Epithelial cell of esophagus (primary cell): Measurements from ENCODE around the gene UBE3B.

Experiments
- DNase-seq: peaks from one replicate; pipeline ENCODE4 v3.0.0; 2010; ENCODE audit warnings: low read depth
- H3K4me3 ChIP-seq: 2 replicates; pipeline ENCODE4 v1.5.1; 2011; ENCODE audit warnings: mild to moderate bottlenecking, low read length, control low read depth
- TF ChIP-seq, protein P1 (sequence below): IDR thresholded peaks from 2 replicates; pipeline ENCODE4 v1.5.1; 2011; ENCODE audit warnings: low read depth, mild to moderate bottlenecking, low read length, control low read depth, inconsistent platforms; ENCODE audit not compliant: insufficient read depth; ENCODE audit errors: missing control alignments

Gene UBE3B

DNA sequence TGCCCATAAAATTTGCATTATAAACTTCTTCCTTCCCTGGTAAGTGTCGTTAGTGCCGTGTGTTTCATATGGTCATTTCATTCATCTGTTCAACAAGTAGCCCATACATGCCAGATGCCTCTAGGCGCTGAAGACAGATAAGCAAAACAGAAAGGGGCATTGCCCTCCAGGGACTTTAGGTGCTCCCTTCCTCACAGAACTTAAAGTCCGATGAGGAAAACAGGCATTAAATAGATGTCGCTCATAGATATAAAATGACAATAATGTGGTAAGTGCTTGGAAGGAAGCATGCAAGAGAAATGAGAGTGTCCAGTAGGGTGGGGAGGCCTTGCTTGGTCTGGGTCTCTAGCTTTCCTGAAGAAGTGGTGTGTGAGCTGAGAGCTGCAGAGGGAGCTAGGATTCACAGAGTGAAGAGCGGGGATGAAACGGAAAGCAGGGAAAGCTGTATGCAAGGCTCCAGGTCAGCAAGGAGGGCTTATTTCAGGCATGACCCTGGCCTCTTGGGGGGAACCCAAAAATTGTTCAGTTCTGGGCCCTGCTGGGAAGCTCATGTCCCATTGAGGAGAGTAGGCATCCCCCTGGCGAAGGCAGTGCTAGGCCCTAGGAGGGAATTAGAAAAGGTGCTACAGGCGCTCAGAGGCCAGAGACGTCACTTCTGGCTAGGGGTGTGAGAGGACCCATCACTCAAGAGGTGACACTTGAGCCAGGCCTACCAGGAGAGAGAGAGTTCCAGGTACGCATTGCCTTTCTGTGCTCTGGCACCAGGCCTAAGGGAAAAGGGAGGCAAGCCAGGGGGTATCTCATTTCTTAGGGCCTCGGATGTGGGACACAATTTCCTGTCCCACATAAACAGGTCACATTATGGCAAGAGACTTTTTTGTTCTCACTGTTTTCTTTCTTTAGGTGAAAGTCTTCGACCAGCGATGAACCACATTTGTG is 11.9 kb downstream of the UBE3B start:
- H3K4me3 ChIP-seq, result no peak overlapping the region
- TF ChIP-seq, protein P1, sequence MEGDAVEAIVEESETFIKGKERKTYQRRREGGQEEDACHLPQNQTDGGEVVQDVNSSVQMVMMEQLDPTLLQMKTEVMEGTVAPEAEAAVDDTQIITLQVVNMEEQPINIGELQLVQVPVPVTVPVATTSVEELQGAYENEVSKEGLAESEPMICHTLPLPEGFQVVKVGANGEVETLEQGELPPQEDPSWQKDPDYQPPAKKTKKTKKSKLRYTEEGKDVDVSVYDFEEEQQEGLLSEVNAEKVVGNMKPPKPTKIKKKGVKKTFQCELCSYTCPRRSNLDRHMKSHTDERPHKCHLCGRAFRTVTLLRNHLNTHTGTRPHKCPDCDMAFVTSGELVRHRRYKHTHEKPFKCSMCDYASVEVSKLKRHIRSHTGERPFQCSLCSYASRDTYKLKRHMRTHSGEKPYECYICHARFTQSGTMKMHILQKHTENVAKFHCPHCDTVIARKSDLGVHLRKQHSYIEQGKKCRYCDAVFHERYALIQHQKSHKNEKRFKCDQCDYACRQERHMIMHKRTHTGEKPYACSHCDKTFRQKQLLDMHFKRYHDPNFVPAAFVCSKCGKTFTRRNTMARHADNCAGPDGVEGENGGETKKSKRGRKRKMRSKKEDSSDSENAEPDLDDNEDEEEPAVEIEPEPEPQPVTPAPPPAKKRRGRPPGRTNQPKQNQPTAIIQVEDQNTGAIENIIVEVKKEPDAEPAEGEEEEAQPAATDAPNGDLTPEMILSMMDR, result no peak
- no peak for DNase-seq

DNA sequence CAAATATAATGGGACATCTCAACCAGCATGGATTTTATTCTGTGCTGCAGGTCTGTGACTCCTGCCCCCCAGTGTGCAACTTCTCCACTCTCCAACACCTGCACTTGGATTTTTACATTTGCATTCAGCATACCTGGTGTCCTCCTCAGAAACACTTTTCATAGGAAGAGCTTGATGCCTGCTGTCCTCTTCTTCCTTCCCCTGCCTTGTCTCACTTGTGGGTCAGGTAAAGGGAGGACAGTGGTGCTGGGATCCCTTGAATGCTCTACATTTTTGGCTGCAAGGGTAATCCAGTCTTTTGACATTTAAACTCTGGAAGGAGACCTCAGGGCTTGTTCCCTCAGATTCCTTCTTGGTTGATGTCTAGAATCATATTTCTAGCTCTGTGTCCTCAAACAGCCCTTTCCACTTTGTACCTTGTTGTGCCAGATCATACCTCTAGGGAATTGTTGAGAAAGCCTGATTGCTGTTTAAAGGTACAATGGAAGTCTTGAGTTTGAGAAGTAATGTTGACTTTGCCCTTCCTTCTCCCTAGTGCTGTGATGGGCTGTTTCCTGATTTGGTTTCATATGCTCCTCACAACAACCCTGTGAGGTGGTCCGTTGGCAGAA is 12.6 kb downstream of the UBE3B start:
- no peak overlapping the region for H3K4me3 ChIP-seq
- TF ChIP-seq, protein P1, result no peak
- DNase-seq, result no peak

GRCh38 chr12:109491671-109492070 is 14.2 kb downstream of the UBE3B start:
- TF ChIP-seq, protein P1, result no peak
- DNase-seq, result no peak
- H3K4me3 ChIP-seq, result no peak overlapping the region

GRCh38 chr12:109492371-109492770 is 14.9 kb downstream of the UBE3B start:
- no peak for DNase-seq
- TF ChIP-seq, protein P1, result no peak
- H3K4me3 ChIP-seq, result no peak overlapping the region

- H3K4me3 ChIP-seq, result no peak overlapping the region
- TF ChIP-seq, protein P1, result no peak
- no peak for DNase-seq
These were observed 15.7 kb downstream of the UBE3B start for GRCh38 chr12:109493090-109493489.

GRCh38 chr12:109493938-109494337 is 16.5 kb downstream of the UBE3B start:
- TF ChIP-seq, protein P1, result no peak
- DNase-seq, result no peak
- no peak overlapping the region for H3K4me3 ChIP-seq
